GM12878 (cell line): Measurements from ENCODE around the gene GTPBP10. TPM values are rescaled to one million over a fixed set of nuclear protein-coding genes. Genes with fewer than 3 reads are reported as not detected.
A peak's percentile ranks its signal among the peaks of the same experiment; 100 is the strongest.

Experiments used
- ATAC-seq: fragments of 200-7000 bp; cut with Tn5 transposase; 3 replicates; pipeline ENCODE4 v1.9.1; 2020; ENCODE audit warnings: mild to moderate bottlenecking, moderate library complexity
- Bru-seq: library from RNA; stranded (reverse); fragments of 400-500 nt; gene quantifications from one replicate; lab custom pipeline; 2021; lab: Mats Ljungman, UMichigan
- BruChase-seq, 2 experiments: library from RNA; stranded (reverse); fragments of 400-500 nt; gene quantifications; one replicate each; lab custom pipeline; 2021; lab: Mats Ljungman, UMichigan
- BruUV-seq: library from RNA; stranded (reverse); fragments of 400-500 nt; replicated peaks from 2 replicates; lab custom pipeline; 2021; lab: Mats Ljungman, UMichigan
- CTCF ChIA-PET: fragments of 300-600 bp; sonication (Branson Sonifier 250); formaldehyde crosslinking; extraction: SDS; loops from one replicate; lab custom pipeline; 2021; ENCODE audit warnings: inconsistent platforms; lab: Yijun Ruan, JAX
- POLR2A ChIA-PET: fragments of 350-600 bp; formaldehyde crosslinking; extraction: SDS; loops from one replicate; lab custom pipeline; 2021; ENCODE audit warnings: inconsistent platforms; lab: Charles Lee
- RAD21 ChIA-PET: fragments of 300-600 bp; sonication (Branson Sonifier 250); formaldehyde crosslinking; loops from one replicate; lab custom pipeline; 2023; ENCODE audit warnings: antibody characterized with exemption; ENCODE audit not compliant: unreplicated experiment; lab: Charles Lee
- SMC1A ChIA-PET: fragments of 300-600 bp; sonication (Branson Sonifier 250); formaldehyde crosslinking; loops from one replicate; lab custom pipeline; 2023; ENCODE audit not compliant: unreplicated experiment, uncharacterized antibody; lab: Charles Lee
- DNase-seq: peaks from one replicate; pipeline ENCODE4 v3.0.0-alpha.2; 2011; ENCODE audit warnings: low read depth, low spot score
- FAIRE-seq: peaks from 3 replicates; lab custom pipeline; 2011; peaks lifted over from hg19 to GRCh38; lab: Jason Lieb, UNC
- H2AFZ ChIP-seq: 2 replicates; pipeline ENCODE4 v1.6.0; 2011; ENCODE audit warnings: low read depth, low read length, control low read depth; ENCODE audit not compliant: control insufficient read depth
- H3K27ac ChIP-seq: 2 replicates; pipeline ENCODE4 v1.5.1; 2011; ENCODE audit warnings: control low read depth; ENCODE audit not compliant: control insufficient read depth, insufficient read depth
- H3K27me3 ChIP-seq, 2 experiments: replicated peaks in 1 of 2; 2 replicates each; pipeline versions ENCODE4 v1.6.0 to v1.6.1; 2011; ENCODE audit warnings: low read length in 1 of 2; ENCODE audit not compliant: control insufficient read depth in 2 of 2, insufficient read depth in 2 of 2
- H3K36me3 ChIP-seq, 2 experiments: 2 replicates each; pipeline ENCODE4 v1.5.1; 2011; ENCODE audit warnings: low read length in 1 of 2; ENCODE audit not compliant: control insufficient read depth in 2 of 2, insufficient read depth in 2 of 2
- H3K4me1 ChIP-seq: 2 replicates; pipeline ENCODE4 v1.6.1; 2011; ENCODE audit warnings: mild to moderate bottlenecking, low read length, moderate library complexity, mixed read lengths; ENCODE audit not compliant: control insufficient read depth, insufficient read depth
- H3K4me2 ChIP-seq: 2 replicates; pipeline ENCODE4 v1.6.0; 2011; ENCODE audit warnings: control low read depth; ENCODE audit not compliant: control insufficient read depth, insufficient read depth
- H3K4me3 ChIP-seq: fragments of 200-600 bp; sonication (generic); 2 replicates; pipeline ENCODE4 v1.5.1; 2016
- H3K79me2 ChIP-seq: 2 replicates; pipeline ENCODE4 v1.6.0; 2011; ENCODE audit warnings: low read length; ENCODE audit not compliant: control insufficient read depth, insufficient read depth
- H3K9ac ChIP-seq: 2 replicates; pipeline ENCODE4 v1.8.0; 2011; ENCODE audit warnings: low read length, control low read depth, mixed read lengths; ENCODE audit not compliant: control insufficient read depth, insufficient read depth
- H3K9me3 ChIP-seq: replicated peaks from 3 replicates; pipeline ENCODE4 v1.5.1; 2011; ENCODE audit warnings: mild to moderate bottlenecking, low read length; ENCODE audit not compliant: control insufficient read depth, insufficient read depth
- H4K20me1 ChIP-seq: 2 replicates; pipeline ENCODE4 v1.6.0; 2011; ENCODE audit not compliant: control insufficient read depth, insufficient read depth
- BACH1 ChIP-seq: fragments of 450-650 bp; IDR thresholded peaks from 2 replicates; pipeline ENCODE4 v1.6.1; 2017; ENCODE audit warnings: mild to moderate bottlenecking, borderline replicate concordance
- CREM ChIP-seq: IDR thresholded peaks from 2 replicates; pipeline ENCODE4 v1.6.1; 2014; ENCODE audit warnings: antibody characterized with exemption, low read depth
- HCFC1 ChIP-seq: fragments of 150-350 bp; IDR thresholded peaks from 2 replicates; pipeline ENCODE4 v1.6.1; 2014; ENCODE audit warnings: low read length
- POLR2A ChIP-seq: IDR thresholded peaks from 2 replicates; pipeline ENCODE4 v1.6.1; 2011; ENCODE audit warnings: low read depth, mild to moderate bottlenecking, low read length
- RAD21 ChIP-seq: IDR thresholded peaks from 2 replicates; pipeline ENCODE4 v1.6.1; 2011; ENCODE audit warnings: mild to moderate bottlenecking, low read depth, low read length, moderate library complexity; ENCODE audit not compliant: insufficient read depth
- SIX5 ChIP-seq: IDR thresholded peaks from 2 replicates; pipeline ENCODE4 v1.6.1; 2011; ENCODE audit warnings: mild to moderate bottlenecking, low read depth, low read length, moderate library complexity; ENCODE audit not compliant: severe bottlenecking
- TARDBP ChIP-seq: IDR thresholded peaks from 2 replicates; pipeline ENCODE4 v1.6.1; 2016; ENCODE audit warnings: borderline replicate concordance
- WGBS: methylation state at CpG from one replicate; pipeline ENCODE4 v1.1.6; 2016; ENCODE audit warnings: low lambda C conversion rate; ENCODE audit not compliant: insufficient replicate concordance, insufficient coverage; ENCODE audit errors: missing lambda C conversion rate; 5-methylcytosine and 5-hydroxymethylcytosine counted together
- in situ Hi-C: fragments of 300-500 bp; cut with MboI; formaldehyde crosslinking; loops from 9 replicates; pipeline ENCODE4 v1.14.3; 2018; ENCODE audit warnings: mixed read lengths
- intact Hi-C: fragments of 100-400 bp; cut with micrococcal nuclease; formaldehyde crosslinking; loops from one replicate; pipeline ENCODE4 v1.14.2; 2022; ENCODE audit not compliant: unreplicated experiment
- long read RNA-seq, 2 experiments: library from polyadenylated mRNA; unstranded; transcript quantifications; one replicate each; pipeline ENCODE4 v2.0.0, GENCODE V29; 2019 to 2020
- polyA minus RNA-seq, 3 experiments: library from RNA; depleted of rRNA, polyadenylated mRNA; stranded (reverse); fragments of >200 nt; gene quantifications; 2 replicates each; pipeline ENCODE4 v1.2.3, GENCODE V29; 2011
- polyA plus RNA-seq, 11 experiments: library from polyadenylated mRNA; depleted of rRNA in 4 of 11; unstranded in 6 of 11; stranded (reverse) in 5 of 11; fragments of >200 nt; fragmentation: Nextera tagmentation in 4 of 11; fragmentation: Illumina TruSeq in 1 of 11; extraction: Ambion mirVana in 4 of 11; extraction: Trizol in 1 of 11; gene quantifications; 1 replicate in 1 of 11; 2 replicates in 10 of 11; pipeline versions ENCODE4 v1.2.1 to v1.2.3, GENCODE V29; 2011 to 2016; ENCODE audit warnings: inconsistent platforms in 2 of 11, missing spikeins in 2 of 11, low read depth in 1 of 11
- total RNA-seq, 4 experiments: library from RNA; depleted of rRNA in 3 of 4; stranded (reverse); fragments of >200 nt in 3 of 4; fragmentation: Illumina TruSeq in 1 of 4; extraction: Trizol in 1 of 4; gene quantifications; 2 replicates each; pipeline versions ENCODE4 v1.2.1 to v1.2.3, GENCODE V29; 2013 to 2021
- TF ChIP-seq, protein P1 (sequence below): fragments of 150-350 bp; IDR thresholded peaks from 2 replicates; pipeline ENCODE4 v1.6.1; 2014; ENCODE audit warnings: mild to moderate bottlenecking, low read depth, low read length

Gene GTPBP10, protein sequence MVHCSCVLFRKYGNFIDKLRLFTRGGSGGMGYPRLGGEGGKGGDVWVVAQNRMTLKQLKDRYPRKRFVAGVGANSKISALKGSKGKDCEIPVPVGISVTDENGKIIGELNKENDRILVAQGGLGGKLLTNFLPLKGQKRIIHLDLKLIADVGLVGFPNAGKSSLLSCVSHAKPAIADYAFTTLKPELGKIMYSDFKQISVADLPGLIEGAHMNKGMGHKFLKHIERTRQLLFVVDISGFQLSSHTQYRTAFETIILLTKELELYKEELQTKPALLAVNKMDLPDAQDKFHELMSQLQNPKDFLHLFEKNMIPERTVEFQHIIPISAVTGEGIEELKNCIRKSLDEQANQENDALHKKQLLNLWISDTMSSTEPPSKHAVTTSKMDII
- 128 and 133 TPM in 2 replicates for total RNA-seq (2013; cell fraction: nucleolus; rRNA removed)
- total RNA-seq (2014; rRNA removed) (10.1 and 14.1 TPM in 2 replicates), total RNA-seq (2014; rRNA removed; fragmentation: Illumina TruSeq; extraction: Trizol) (20.6 and 24.0 TPM in 2 replicates), total RNA-seq (2021) (26.6 and 33.5 TPM in 2 replicates), polyA plus RNA-seq (2011; rRNA removed) (34.1 and 67.9 TPM in 2 replicates), polyA plus RNA-seq (2014; fragmentation: Illumina TruSeq; extraction: Trizol) (38.0 and 48.6 TPM in 2 replicates), polyA plus RNA-seq (2014; fragmentation: Nextera tagmentation; extraction: Ambion mirVana) (10 to 100 TPM; 29.4 to 32.5 TPM), polyA plus RNA-seq (2014; rRNA removed) (11.2 and 11.3 TPM in 2 replicates), polyA plus RNA-seq (2016; fragmentation: Nextera tagmentation; extraction: Ambion mirVana) (10 to 100 TPM; 38.7 to 41.0 TPM), polyA minus RNA-seq (2011; rRNA and poly(A)+ RNA removed) (7.1 and 17.0 TPM in 2 replicates), Bru-seq, nascent RNA (percentile 87 among the genes with signal in this experiment), BruChase-seq, experiment 1, labeled RNA remaining after a 6-hour chase (percentile 82 among the genes with signal in this experiment), BruChase-seq, experiment 2, labeled RNA remaining after a 2-hour chase (percentile 89 among the genes with signal in this experiment)
- 5.4 TPM for polyA plus RNA-seq (2011; ENCODE audit: low read depth)
- 8.4 and 10.8 TPM in 2 replicates for polyA plus RNA-seq (2011; cell fraction: cytosol; rRNA removed)
- 19.0 and 21.8 TPM in 2 replicates for polyA plus RNA-seq (2011; cell fraction: nucleus; rRNA removed)
- polyA plus RNA-seq (2012) = 11.9 and 18.1 TPM in 2 replicates
- polyA minus RNA-seq (2011; cell fraction: cytosol; rRNA and poly(A)+ RNA removed) = 3.5 and 7.6 TPM in 2 replicates
- polyA minus RNA-seq (2011; cell fraction: nucleus; rRNA and poly(A)+ RNA removed) = 13.8 and 16.4 TPM in 2 replicates
- long read RNA-seq, experiment 1, full-length matches to known transcripts = 18 of 22 reads
- long read RNA-seq, experiment 1, partial matches to known transcripts = 0 of 22 reads
- long read RNA-seq, experiment 1, other reads (novel, unspliced or antisense) = 4 of 22 reads
- long read RNA-seq, experiment 2, full-length matches to known transcripts = 39 of 61 reads
- long read RNA-seq, experiment 2, partial matches to known transcripts = 5 of 61 reads
- long read RNA-seq, experiment 2, other reads (novel, unspliced or antisense) = 17 of 61 reads

DNA sequence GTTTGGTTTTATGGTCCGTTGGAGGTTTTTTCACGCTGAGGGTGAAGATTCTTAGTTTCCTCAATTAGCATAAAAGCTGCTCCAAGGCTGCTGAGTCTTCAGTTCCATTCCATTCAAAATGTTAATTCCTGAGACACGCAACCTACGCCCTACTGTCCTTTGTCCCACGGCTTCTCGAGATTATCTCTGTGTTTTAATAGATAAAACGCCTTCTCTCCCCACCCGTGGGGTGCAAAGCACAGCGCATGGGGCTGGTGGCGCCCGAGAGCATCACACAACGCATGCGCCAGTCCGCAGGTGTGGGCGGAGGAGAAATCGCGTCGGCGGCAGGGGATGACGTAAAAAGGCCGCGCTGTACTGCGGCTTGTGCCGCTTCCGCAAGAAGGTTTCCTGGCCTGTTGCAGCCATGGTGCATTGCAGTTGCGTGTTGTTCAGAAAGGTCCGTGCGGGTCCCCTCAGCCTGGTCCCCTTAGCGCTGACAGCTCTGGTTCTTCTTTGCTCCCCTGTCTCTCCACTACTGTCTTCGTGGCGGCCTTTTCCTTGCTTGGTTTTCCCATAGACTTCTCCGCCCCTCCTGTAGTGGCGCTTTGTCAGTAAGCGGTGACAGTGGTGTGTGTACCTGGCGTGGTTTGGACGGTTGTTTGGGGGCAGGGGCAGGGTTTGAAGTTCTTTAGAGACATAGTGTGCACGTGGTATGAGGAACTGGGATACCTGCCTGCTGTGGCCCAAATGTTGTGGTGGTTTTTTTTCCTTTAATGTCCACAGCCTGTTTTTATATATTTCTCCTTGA is at the start of gene GTPBP10:
Gene GTPBP10 (plus strand): TSS at position 381 of the 790 bp plus-strand sequence. CDS start 26 bp downstream, at position 407.
- SMC1A ChIA-PET = interaction anchor here (0.7 to 1.7 kb wide), 17 partner anchors 8 to 193 kb away, joined by 3 to 6 read pairs (median 4); partner anchors contain the start of gene STEAP1
- Histone ChIP-seq H3K79me2 (peaks cover 29% of the 10 kb centered on the region), H3K36me3 (no peaks in the 10 kb centered on the region; a peak in 1 of 4 replicates), H2AFZ (peak within 1 kb of the TSS; percentile 98), H4K20me1 (no peaks in the 10 kb centered on the region), H3K4me3 (peak within 1 kb of the TSS; percentile 92), H3K27ac (peak within 1 kb of the TSS; percentile 99), H3K9ac (peak within 1 kb of the TSS; percentile 94), H3K9me3 (no peaks in the 10 kb centered on the region; the same call in 2 of the 3 replicates), H3K27me3 (no peaks in the 10 kb centered on the region), H3K4me1 (peaks cover 6% of the 10 kb centered on the region; the same call in 1 of the 2 replicates), H3K4me2 (peak within 1 kb of the TSS; percentile 91)
- FAIRE-seq (peak; percentile 98), DNase-seq (peak; percentile 88), ATAC-seq (peak; percentile 92)
- intact Hi-C loops (loop anchor here (1.0 kb wide), 1 partner anchor 57 kb away; the partner anchor contains the start of gene CLDN12), in situ Hi-C loops (loop anchor here (5.0 kb wide), 1 partner anchor 56 kb away; the partner anchor contains the start of gene CLDN12)
- RAD21 ChIA-PET = interaction anchor here (1.1 to 1.6 kb wide), 4 partner anchors 49 to 158 kb away, joined by 3 to 5 read pairs (median 4); partner anchors contain the start of gene CLDN12
- under 1% methylated on average over 37 of the region's 37 CpGs for WGBS
- BruUV-seq = TSS peak; percentile 88
- CTCF ChIA-PET = interaction anchor here (0.6 to 2.2 kb wide), 20 partner anchors 10 to 193 kb away, joined by 3 to 15 read pairs (median 4); partner anchors contain the start of genes CLDN12 and STEAP1
- POLR2A ChIA-PET = interaction anchor here (0.8 kb wide), 2 partner anchors 57 to 100 kb away, joined by 3 to 8 read pairs; partner anchors contain the start of gene CLDN12
- TF ChIP-seq BACH1 (peak; percentile 72), SIX5 (peak; percentile 51), CREM (peak; percentile 100), TARDBP (peak; percentile 70; the same call in 1 of the 2 replicates), POLR2A (peak; percentile 99), HCFC1 (peak; percentile 83), RAD21 (0 out of 2 replicates have a peak, but pooled peaks have one; percentile 8)
- TF ChIP-seq, protein P1, sequence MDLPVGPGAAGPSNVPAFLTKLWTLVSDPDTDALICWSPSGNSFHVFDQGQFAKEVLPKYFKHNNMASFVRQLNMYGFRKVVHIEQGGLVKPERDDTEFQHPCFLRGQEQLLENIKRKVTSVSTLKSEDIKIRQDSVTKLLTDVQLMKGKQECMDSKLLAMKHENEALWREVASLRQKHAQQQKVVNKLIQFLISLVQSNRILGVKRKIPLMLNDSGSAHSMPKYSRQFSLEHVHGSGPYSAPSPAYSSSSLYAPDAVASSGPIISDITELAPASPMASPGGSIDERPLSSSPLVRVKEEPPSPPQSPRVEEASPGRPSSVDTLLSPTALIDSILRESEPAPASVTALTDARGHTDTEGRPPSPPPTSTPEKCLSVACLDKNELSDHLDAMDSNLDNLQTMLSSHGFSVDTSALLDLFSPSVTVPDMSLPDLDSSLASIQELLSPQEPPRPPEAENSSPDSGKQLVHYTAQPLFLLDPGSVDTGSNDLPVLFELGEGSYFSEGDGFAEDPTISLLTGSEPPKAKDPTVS = 0 out of 2 replicates have a peak, but pooled peaks have one; percentile 35
